HCT116 (cell line): ENCODE results near the gene KLRG1. TPM values are rescaled to one million over a fixed set of nuclear protein-coding genes. Genes with fewer than 3 reads are reported as not detected.

Experiments
- ATAC-seq: fragments of 200-7000 bp; cut with Tn5 transposase; 2 replicates; pipeline ENCODE4 v1.9.1; 2020; ENCODE audit warnings: mild to moderate bottlenecking, moderate library complexity
- BruUV-seq: library from RNA; stranded (reverse); fragments of 400-500 nt; replicated peaks from 2 replicates; lab custom pipeline; 2021; lab: Mats Ljungman, UMichigan
- CTCF ChIA-PET: fragments of 300-600 bp; sonication (Branson Sonifier 250); formaldehyde crosslinking; loops from one replicate; lab custom pipeline; 2021; ENCODE audit warnings: antibody characterized with exemption; lab: Charles Lee
- POLR2A ChIA-PET: fragments of 300-600, 350-600 bp; sonication (Branson Sonifier 250); formaldehyde crosslinking; loops from one replicate; lab custom pipeline; 2021; ENCODE audit warnings: antibody characterized with exemption; lab: Charles Lee
- RAD21 ChIA-PET, 2 experiments: fragments of 300-600 bp; sonication (Branson Sonifier 250); formaldehyde crosslinking; loops; one replicate each; lab custom pipeline; 2023; ENCODE audit warnings: low total read pairs in 2 of 2; ENCODE audit not compliant: uncharacterized antibody in 2 of 2, unreplicated experiment in 2 of 2, low non-redundant PET in 1 of 2; lab: Charles Lee
- DNase-seq: peaks from one replicate; pipeline ENCODE4 v3.0.0-alpha.2; 2010; ENCODE audit warnings: low read depth, low spot score
- H2AFZ ChIP-seq: fragments of 200-600 bp; shearing (Covaris generic), sonication (generic); 2 replicates; pipeline ENCODE4 v1.6.1; 2017; ENCODE audit warnings: low read depth, mixed run types, mixed read lengths, antibody characterized with exemption, low read length; ENCODE audit not compliant: poor library complexity, severe bottlenecking
- H3K27ac ChIP-seq: 2 replicates; pipeline ENCODE4 v1.5.1; 2012; ENCODE audit warnings: low read depth, low read length
- H3K27me3 ChIP-seq: fragments of 200-600 bp; sonication (generic); 2 replicates; pipeline ENCODE4 v1.6.1; 2016; ENCODE audit warnings: mixed run types, low read length, mixed read lengths; ENCODE audit not compliant: insufficient read depth
- H3K36me3 ChIP-seq, 2 experiments: fragments of 200-500 bp in 1 of 2; fragments of 200-600 bp in 1 of 2; sonication (Bioruptor generic) in 1 of 2; sonication (generic) in 1 of 2; 2 replicates each; pipeline versions ENCODE4 v1.5.1 to v1.6.1; 2014 to 2016; ENCODE audit warnings: low read length in 2 of 2, inconsistent platforms in 1 of 2, mixed read lengths in 1 of 2, mixed run types in 1 of 2; ENCODE audit not compliant: insufficient read depth in 2 of 2, control insufficient read depth in 1 of 2
- H3K4me1 ChIP-seq, 2 experiments: fragments of 200-600 bp in 1 of 2; sonication (generic) in 1 of 2; 2 replicates each; pipeline versions ENCODE4 v1.5.1 to v1.6.1; 2012 to 2017; ENCODE audit warnings: low read length in 2 of 2, inconsistent platforms in 1 of 2, mild to moderate bottlenecking in 1 of 2, mixed read lengths in 1 of 2, mixed run types in 1 of 2, moderate library complexity in 1 of 2; ENCODE audit not compliant: insufficient read depth in 2 of 2, control insufficient read depth in 1 of 2
- H3K4me2 ChIP-seq: fragments of 200-600 bp; sonication (generic); 2 replicates; pipeline ENCODE4 v1.6.1; 2017; ENCODE audit warnings: mixed run types, low read length, mixed read lengths
- H3K4me3 ChIP-seq, 2 experiments: fragments of 200-600 bp in 1 of 2; sonication (generic) in 1 of 2; replicated peaks in 1 of 2; 2 replicates each; pipeline ENCODE4 v1.5.1; 2011 to 2016; ENCODE audit warnings: low read length in 2 of 2, control low read depth in 1 of 2, low read depth in 1 of 2, mild to moderate bottlenecking in 1 of 2, mixed read lengths in 1 of 2, mixed run types in 1 of 2
- H3K79me2 ChIP-seq: fragments of 200-600 bp; sonication (generic); 2 replicates; pipeline ENCODE4 v1.6.1; 2017; ENCODE audit warnings: mild to moderate bottlenecking, mixed run types, low read length, moderate library complexity, mixed read lengths; ENCODE audit not compliant: insufficient read depth
- H3K9ac ChIP-seq: fragments of 200-600 bp; sonication (generic); 2 replicates; pipeline ENCODE4 v1.6.1; 2016; ENCODE audit warnings: low read length, mixed read lengths
- H3K9me2 ChIP-seq: fragments of 200-600 bp; sonication (generic), shearing (Covaris generic); 2 replicates; pipeline ENCODE4 v1.6.1; 2017; ENCODE audit warnings: mixed run types, mild to moderate bottlenecking, moderate library complexity; ENCODE audit not compliant: insufficient read depth
- H3K9me3 ChIP-seq, 2 experiments: fragments of 200-500 bp in 1 of 2; fragments of 200-600 bp in 1 of 2; sonication (Bioruptor generic) in 1 of 2; sonication (generic) in 1 of 2; 2 replicates each; pipeline ENCODE4 v1.6.1; 2014 to 2017; ENCODE audit warnings: low read length in 2 of 2, mixed read lengths in 2 of 2, inconsistent platforms in 1 of 2, low read depth in 1 of 2, mild to moderate bottlenecking in 1 of 2, mixed run types in 1 of 2, moderate library complexity in 1 of 2; ENCODE audit not compliant: control insufficient read depth in 1 of 2, insufficient read depth in 1 of 2
- H4K20me1 ChIP-seq: fragments of 200-600 bp; sonication (generic), shearing (Covaris generic); 2 replicates; pipeline ENCODE4 v1.6.1; 2017; ENCODE audit warnings: mixed run types, mild to moderate bottlenecking, moderate library complexity; ENCODE audit not compliant: insufficient read depth
- CBX3 ChIP-seq: IDR thresholded peaks from 2 replicates; pipeline ENCODE4 v1.6.1; 2012; ENCODE audit warnings: low read depth
- CEBPB ChIP-seq: IDR thresholded peaks from 2 replicates; pipeline ENCODE4 v1.6.1; 2012; ENCODE audit warnings: low read depth
- EGR1 ChIP-seq: IDR thresholded peaks from 2 replicates; pipeline ENCODE4 v1.6.1; 2012; ENCODE audit warnings: low read depth
- EZH2phosphoT487 ChIP-seq: fragments of 200-600 bp; IDR thresholded peaks from 2 replicates; pipeline ENCODE4 v1.6.1; 2018; ENCODE audit warnings: antibody characterized with exemption, borderline replicate concordance
- JUND ChIP-seq: IDR thresholded peaks from 2 replicates; pipeline ENCODE4 v1.6.1; 2012
- MAX ChIP-seq: IDR thresholded peaks from 2 replicates; pipeline ENCODE4 v1.6.1; 2012
- POLR2A ChIP-seq: IDR thresholded peaks from 2 replicates; pipeline ENCODE4 v1.7.0; 2011; ENCODE audit warnings: borderline replicate concordance; ENCODE audit not compliant: insufficient read depth, insufficient read length; ENCODE audit errors: extremely low read depth
- POLR2AphosphoS5 ChIP-seq: IDR thresholded peaks from 2 replicates; pipeline ENCODE4 v1.6.1; 2011; ENCODE audit warnings: mild to moderate bottlenecking, low read depth, low read length, moderate library complexity
- RAD21 ChIP-seq: IDR thresholded peaks from 2 replicates; pipeline ENCODE4 v1.6.1; 2012; ENCODE audit warnings: low read depth, mild to moderate bottlenecking
- SIN3A ChIP-seq: IDR thresholded peaks from 2 replicates; pipeline ENCODE4 v1.6.1; 2012; ENCODE audit warnings: low read depth
- SRF ChIP-seq: IDR thresholded peaks from 2 replicates; pipeline ENCODE4 v1.6.1; 2012; ENCODE audit warnings: low read depth
- TCF7L2 ChIP-seq: IDR thresholded peaks from 2 replicates; pipeline ENCODE4 v1.7.0; 2011; ENCODE audit warnings: borderline replicate concordance, inconsistent platforms; ENCODE audit not compliant: insufficient read depth, insufficient read length; ENCODE audit errors: extremely low read depth
- YY1 ChIP-seq: IDR thresholded peaks from 2 replicates; pipeline ENCODE4 v1.6.1; 2011; ENCODE audit warnings: low read length, low read depth, moderate library complexity, mild to moderate bottlenecking; ENCODE audit not compliant: insufficient replicate concordance; ENCODE audit errors: extremely low read depth
- ZBTB33 ChIP-seq: IDR thresholded peaks from 2 replicates; pipeline ENCODE4 v1.6.1; 2011; ENCODE audit warnings: mild to moderate bottlenecking, low read length, moderate library complexity; ENCODE audit not compliant: insufficient replicate concordance; ENCODE audit errors: extremely low read depth
- ZFX ChIP-seq: fragments of 450-650 bp; IDR thresholded peaks from 2 replicates; pipeline ENCODE4 v1.6.1; 2017
- ZNF274 ChIP-seq: fragments of 200-500 bp; sonication (Bioruptor generic); IDR thresholded peaks from 2 replicates; pipeline ENCODE4 v1.6.1; 2014; ENCODE audit warnings: mild to moderate bottlenecking, low read depth, low read length, inconsistent platforms
- intact Hi-C: fragments of 100-400 bp; cut with micrococcal nuclease; formaldehyde crosslinking; loops from 2 replicates; pipeline ENCODE4 v1.10.0; 2022
- total RNA-seq: library from RNA; stranded (reverse); gene quantifications from one replicate; pipeline ENCODE4 v1.2.1, GENCODE V29; 2021; ENCODE audit not compliant: unreplicated experiment
- TF ChIP-seq, protein P1 (sequence below), 3 experiments: fragments of 200-600 bp in 1 of 3; sonication (generic) in 1 of 3; IDR thresholded peaks in 2 of 3; conservative IDR thresholded peaks in 1 of 3; 2 replicates each; pipeline ENCODE4 v1.5.1; 2012 to 2017; ENCODE audit warnings: low read depth in 2 of 3, low read length in 2 of 3, antibody characterized with exemption in 1 of 3, borderline replicate concordance in 1 of 3, control low read depth in 1 of 3, mild to moderate bottlenecking in 1 of 3, mixed read lengths in 1 of 3, mixed run types in 1 of 3, moderate library complexity in 1 of 3; ENCODE audit not compliant: insufficient read depth in 1 of 3

Gene KLRG1
- total RNA-seq, 1 experiment from 2014 or later: 1.5 TPM

GRCh38 chr12:8993827-8994226 is 4.5 kb downstream of the KLRG1 start (continued):
- TF ChIP-seq, protein P1, sequence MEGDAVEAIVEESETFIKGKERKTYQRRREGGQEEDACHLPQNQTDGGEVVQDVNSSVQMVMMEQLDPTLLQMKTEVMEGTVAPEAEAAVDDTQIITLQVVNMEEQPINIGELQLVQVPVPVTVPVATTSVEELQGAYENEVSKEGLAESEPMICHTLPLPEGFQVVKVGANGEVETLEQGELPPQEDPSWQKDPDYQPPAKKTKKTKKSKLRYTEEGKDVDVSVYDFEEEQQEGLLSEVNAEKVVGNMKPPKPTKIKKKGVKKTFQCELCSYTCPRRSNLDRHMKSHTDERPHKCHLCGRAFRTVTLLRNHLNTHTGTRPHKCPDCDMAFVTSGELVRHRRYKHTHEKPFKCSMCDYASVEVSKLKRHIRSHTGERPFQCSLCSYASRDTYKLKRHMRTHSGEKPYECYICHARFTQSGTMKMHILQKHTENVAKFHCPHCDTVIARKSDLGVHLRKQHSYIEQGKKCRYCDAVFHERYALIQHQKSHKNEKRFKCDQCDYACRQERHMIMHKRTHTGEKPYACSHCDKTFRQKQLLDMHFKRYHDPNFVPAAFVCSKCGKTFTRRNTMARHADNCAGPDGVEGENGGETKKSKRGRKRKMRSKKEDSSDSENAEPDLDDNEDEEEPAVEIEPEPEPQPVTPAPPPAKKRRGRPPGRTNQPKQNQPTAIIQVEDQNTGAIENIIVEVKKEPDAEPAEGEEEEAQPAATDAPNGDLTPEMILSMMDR (IDR thresholded peaks at IDR 0.05 in 2 of 3, conservative IDR thresholded peaks at IDR 0.05 in 1 of 3; ENCODE audit: borderline replicate concordance in 1 of 3, insufficient read depth in 1 of 3, low read depth in 2 of 3, low read length in 2 of 3): no peak
- TF ChIP-seq ZBTB33 (no peak), ZNF274 (no peak), SRF (no peak), POLR2AphosphoS5 (no peak), POLR2A (no peak), CEBPB (no peak), MAX (no peak), SIN3A (no peak)

GRCh38 chr12:8995021-8995775 is 5.9 kb downstream of the KLRG1 start:
- Histone ChIP-seq H3K27ac (no peak overlapping the region), H3K9ac (no peak overlapping the region), H3K4me2 (no peak overlapping the region), H3K9me3 (no peaks in the 10 kb centered on the region), H3K79me2 (no peaks in the 10 kb centered on the region), H3K9me2 (no peaks in the 10 kb centered on the region), H4K20me1 (no peaks in the 10 kb centered on the region), H3K36me3 (no peaks in the 10 kb centered on the region), H3K27me3 (no peaks in the 10 kb centered on the region), H2AFZ (no peak overlapping the region), H3K4me1 (0 out of 4 replicates have a peak, but pooled peaks cover 0 to 4% of the 10 kb centered on the region in 2 experiments), H3K4me3 (no peak overlapping the region)
- ChIA-PET CTCF (no interaction called here), POLR2A (interaction anchor here (0.5 kb wide), 1 partner anchor 70 kb away, joined by 3 read pairs; no protein-coding TSS in a partner anchor), RAD21 (no interaction called here)
- DNase-seq (no peak), ATAC-seq (no peak)
- no TSS peak for BruUV-seq
- intact Hi-C loops: no loop called here
- TF ChIP-seq RAD21 (no peak), CBX3 (no peak), EZH2phosphoT487 (no peak), POLR2A (no peak), TCF7L2 (no peak), EGR1 (no peak), JUND (no peak), ZFX (no peak), YY1 (no peak), ZNF274 (no peak), SRF (no peak), MAX (no peak), POLR2AphosphoS5 (no peak)
